K562 (cell line): ENCODE data around the gene DBNDD2. TPM values are rescaled to one million over a fixed set of nuclear protein-coding genes. Genes with fewer than 3 reads are reported as not detected.

ENCODE experiments used
- CAMTA2 ChIP-seq: fragments of 250-450 bp; sonication (Bioruptor Pico); conservative IDR thresholded peaks from 2 replicates; pipeline ENCODE4 v1.5.1; 2022
- MED1 ChIP-seq: sonication (generic); formaldehyde crosslinking; IDR thresholded peaks from 2 replicates; pipeline ENCODE4 v1.8.1; 2023; ENCODE audit warnings: missing genetic modification reagents, borderline replicate concordance
- MTA3 ChIP-seq: fragments of 450-650 bp; formaldehyde crosslinking; IDR thresholded peaks from 2 replicates; pipeline ENCODE4 v1.6.1; 2017; ENCODE audit warnings: mild to moderate bottlenecking, borderline replicate concordance
- ZKSCAN8 ChIP-seq: fragments of 200-800 bp; sonication (Bioruptor generic); IDR thresholded peaks from 2 replicates; pipeline ENCODE4 v1.6.1; 2016; ENCODE audit warnings: missing genetic modification characterization, missing compliant biosample characterization
- polyA plus RNA-seq, 8 experiments: library from polyadenylated mRNA; depleted of rRNA in 4 of 8; stranded (reverse) in 5 of 8; unstranded in 3 of 8; fragments of >200 nt; fragmentation: Nextera tagmentation in 2 of 8; fragmentation: Illumina TruSeq in 1 of 8; extraction: Ambion mirVana in 2 of 8; extraction: Trizol in 1 of 8; gene quantifications; 2 replicates each; pipeline versions ENCODE4 v1.2.1 to v1.2.3, GENCODE V29; 2011 to 2014; ENCODE audit warnings: inconsistent platforms in 1 of 8, missing spikeins in 1 of 8
- total RNA-seq, 7 experiments: library from RNA; depleted of rRNA in 6 of 7; stranded (reverse); fragments of >200 nt in 6 of 7; fragmentation: Illumina TruSeq in 2 of 7; extraction: Trizol in 2 of 7; gene quantifications; 2 replicates each; pipeline versions ENCODE4 v1.2.1 to v1.2.3, GENCODE V29; 2011 to 2021; ENCODE audit warnings: low replicate concordance in 1 of 7
- TF ChIP-seq, protein P1 (sequence below), 2 experiments: fragments of 450-650 bp in 1 of 2; sonication (generic) in 1 of 2; formaldehyde crosslinking in 1 of 2; IDR thresholded peaks; 2 replicates each; pipeline versions ENCODE4 v1.7.1 to v1.9.0; 2016 to 2022; ENCODE audit warnings: inconsistent platforms in 1 of 2, mild to moderate bottlenecking in 1 of 2, missing genetic modification reagents in 1 of 2
- TF ChIP-seq, protein P2 (sequence below), 2 experiments: IDR thresholded peaks; 2 replicates each; pipeline ENCODE4 v1.6.1; 2011; ENCODE audit warnings: borderline replicate concordance in 1 of 2, control low read depth in 1 of 2, low read depth in 1 of 2, low read length in 1 of 2, mild to moderate bottlenecking in 1 of 2, mixed read lengths in 1 of 2, moderate library complexity in 1 of 2; ENCODE audit not compliant: insufficient read depth in 1 of 2, insufficient read length in 1 of 2, poor library complexity in 1 of 2, severe bottlenecking in 1 of 2; ENCODE audit errors: extremely low read depth in 1 of 2
- TF ChIP-seq, protein P3 (sequence below): sonication (generic); formaldehyde crosslinking; IDR thresholded peaks from 2 replicates; pipeline ENCODE4 v1.8.0; 2022; ENCODE audit warnings: mild to moderate bottlenecking, low read depth, missing genetic modification reagents

DBNDD2 gene
- total and polyA plus RNA-seq, 9 of the 15 experiments (the other 6 are each of a cell fraction or from before 2014, with no cell fraction given), result 12.8 to 64.0 (median 35.8) TPM

DNA sequence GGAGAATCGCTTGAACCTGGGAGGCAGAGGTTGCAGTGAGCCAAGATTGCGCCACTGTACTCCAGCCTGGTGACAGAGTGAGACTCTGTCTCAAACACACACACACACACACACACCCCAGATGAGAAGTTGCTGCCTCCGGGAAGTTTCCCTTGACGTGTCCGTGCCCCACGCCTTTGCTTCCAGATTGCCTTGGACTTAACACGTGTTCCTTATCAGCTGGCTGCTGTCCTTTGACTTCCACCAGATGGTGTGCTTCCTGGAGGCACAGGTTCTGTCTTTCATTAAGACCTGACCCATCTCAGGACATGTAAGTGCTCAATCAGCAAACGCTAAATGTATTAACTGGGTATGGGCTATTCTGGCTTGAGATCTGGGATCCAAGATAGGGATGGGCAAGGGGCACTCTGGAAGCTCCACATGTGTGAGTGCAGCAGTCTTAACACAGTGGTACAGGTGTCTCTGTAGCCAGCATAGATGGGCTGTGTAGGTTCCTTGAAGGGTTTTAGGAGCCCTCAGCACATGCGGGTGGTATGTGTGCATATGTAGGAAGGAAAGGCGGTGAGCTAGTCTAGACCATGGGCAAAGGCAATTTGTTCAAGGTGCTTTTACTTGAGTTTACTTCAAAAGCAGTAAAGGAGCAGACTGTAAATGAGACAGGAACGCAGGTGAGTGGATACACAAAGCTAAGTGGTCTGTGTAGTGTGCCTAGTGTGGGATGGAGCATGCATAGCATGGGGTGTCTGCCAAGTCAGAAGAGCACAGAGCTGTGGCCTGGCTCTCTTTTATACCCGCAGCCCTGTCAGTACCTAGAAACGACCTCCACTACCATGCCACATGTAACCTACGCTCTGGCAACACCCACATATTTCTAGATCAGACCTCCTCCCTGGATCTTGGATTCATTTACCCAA lies 19.4 kb downstream of the DBNDD2 start (continued):
- TF ChIP-seq, protein P1, sequence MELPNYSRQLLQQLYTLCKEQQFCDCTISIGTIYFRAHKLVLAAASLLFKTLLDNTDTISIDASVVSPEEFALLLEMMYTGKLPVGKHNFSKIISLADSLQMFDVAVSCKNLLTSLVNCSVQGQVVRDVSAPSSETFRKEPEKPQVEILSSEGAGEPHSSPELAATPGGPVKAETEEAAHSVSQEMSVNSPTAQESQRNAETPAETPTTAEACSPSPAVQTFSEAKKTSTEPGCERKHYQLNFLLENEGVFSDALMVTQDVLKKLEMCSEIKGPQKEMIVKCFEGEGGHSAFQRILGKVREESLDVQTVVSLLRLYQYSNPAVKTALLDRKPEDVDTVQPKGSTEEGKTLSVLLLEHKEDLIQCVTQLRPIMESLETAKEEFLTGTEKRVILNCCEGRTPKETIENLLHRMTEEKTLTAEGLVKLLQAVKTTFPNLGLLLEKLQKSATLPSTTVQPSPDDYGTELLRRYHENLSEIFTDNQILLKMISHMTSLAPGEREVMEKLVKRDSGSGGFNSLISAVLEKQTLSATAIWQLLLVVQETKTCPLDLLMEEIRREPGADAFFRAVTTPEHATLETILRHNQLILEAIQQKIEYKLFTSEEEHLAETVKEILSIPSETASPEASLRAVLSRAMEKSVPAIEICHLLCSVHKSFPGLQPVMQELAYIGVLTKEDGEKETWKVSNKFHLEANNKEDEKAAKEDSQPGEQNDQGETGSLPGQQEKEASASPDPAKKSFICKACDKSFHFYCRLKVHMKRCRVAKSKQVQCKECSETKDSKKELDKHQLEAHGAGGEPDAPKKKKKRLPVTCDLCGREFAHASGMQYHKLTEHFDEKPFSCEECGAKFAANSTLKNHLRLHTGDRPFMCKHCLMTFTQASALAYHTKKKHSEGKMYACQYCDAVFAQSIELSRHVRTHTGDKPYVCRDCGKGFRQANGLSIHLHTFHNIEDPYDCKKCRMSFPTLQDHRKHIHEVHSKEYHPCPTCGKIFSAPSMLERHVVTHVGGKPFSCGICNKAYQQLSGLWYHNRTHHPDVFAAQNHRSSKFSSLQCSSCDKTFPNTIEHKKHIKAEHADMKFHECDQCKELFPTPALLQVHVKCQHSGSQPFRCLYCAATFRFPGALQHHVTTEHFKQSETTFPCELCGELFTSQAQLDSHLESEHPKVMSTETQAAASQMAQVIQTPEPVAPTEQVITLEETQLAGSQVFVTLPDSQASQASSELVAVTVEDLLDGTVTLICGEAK (IDR thresholded peaks at IDR 0.05), result no peak
- TF ChIP-seq, protein P1 (CRISPR knock-in tag; IDR thresholded peaks at IDR 0.05), result no peak
- TF ChIP-seq MTA3 (peak; percentile 17; the same call in 1 of the 2 replicates), CAMTA2 (no peak), ZKSCAN8 (CRISPR knock-in tag) (no peak), MED1 (no peak)
- TF ChIP-seq, protein P2, sequence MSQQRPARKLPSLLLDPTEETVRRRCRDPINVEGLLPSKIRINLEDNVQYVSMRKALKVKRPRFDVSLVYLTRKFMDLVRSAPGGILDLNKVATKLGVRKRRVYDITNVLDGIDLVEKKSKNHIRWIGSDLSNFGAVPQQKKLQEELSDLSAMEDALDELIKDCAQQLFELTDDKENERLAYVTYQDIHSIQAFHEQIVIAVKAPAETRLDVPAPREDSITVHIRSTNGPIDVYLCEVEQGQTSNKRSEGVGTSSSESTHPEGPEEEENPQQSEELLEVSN (IDR thresholded peaks at IDR 0.05; ENCODE audit: borderline replicate concordance in 1 of 2, extremely low read depth in 1 of 2, insufficient read depth in 1 of 2, insufficient read length in 1 of 2, low read depth in 1 of 2, low read length in 1 of 2, poor library complexity in 1 of 2, severe bottlenecking in 1 of 2), result peak; percentile 51 to 67
- TF ChIP-seq, protein P3, sequence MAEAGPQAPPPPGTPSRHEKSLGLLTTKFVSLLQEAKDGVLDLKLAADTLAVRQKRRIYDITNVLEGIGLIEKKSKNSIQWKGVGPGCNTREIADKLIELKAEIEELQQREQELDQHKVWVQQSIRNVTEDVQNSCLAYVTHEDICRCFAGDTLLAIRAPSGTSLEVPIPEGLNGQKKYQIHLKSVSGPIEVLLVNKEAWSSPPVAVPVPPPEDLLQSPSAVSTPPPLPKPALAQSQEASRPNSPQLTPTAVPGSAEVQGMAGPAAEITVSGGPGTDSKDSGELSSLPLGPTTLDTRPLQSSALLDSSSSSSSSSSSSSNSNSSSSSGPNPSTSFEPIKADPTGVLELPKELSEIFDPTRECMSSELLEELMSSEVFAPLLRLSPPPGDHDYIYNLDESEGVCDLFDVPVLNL, result no peak
